SK-N-SH (cell line): ENCODE measurements around the gene BCR. TPM values are rescaled to one million over a fixed set of nuclear protein-coding genes. Genes with fewer than 3 reads are reported as not detected.

Experiments used
- CTCF ChIA-PET: fragments of 300-600, 350-600 bp; formaldehyde crosslinking; extraction: SDS; loops from one replicate; lab custom pipeline; 2021; lab: Yijun Ruan, JAX
- POLR2A ChIA-PET: fragments of 350-600 bp; sonication (Branson Sonifier 250); formaldehyde crosslinking; extraction: SDS; loops from one replicate; lab custom pipeline; 2020; ENCODE audit warnings: antibody characterized with exemption, inconsistent platforms; lab: Yijun Ruan, JAX
- DNase-seq: peaks from one replicate; pipeline ENCODE4 v3.0.0; 2012
- H2AFZ ChIP-seq: fragments of 200-600 bp; sonication (generic); 2 replicates; pipeline ENCODE4 v1.8.1; 2016; ENCODE audit warnings: antibody characterized with exemption, mild to moderate bottlenecking, low read depth
- H3F3A ChIP-seq: fragments of 200-600 bp; sonication (generic); replicated peaks from 2 replicates; pipeline ENCODE3; 2016; ENCODE audit warnings: antibody characterized with exemption, mild to moderate bottlenecking; ENCODE audit not compliant: insufficient read depth
- H3K27ac ChIP-seq, 2 experiments: fragments of 200-500 bp in 1 of 2; fragments of 200-600 bp in 1 of 2; sonication (Bioruptor generic) in 1 of 2; sonication (generic), shearing (Covaris generic) in 1 of 2; 2 replicates each; pipeline versions ENCODE4 v1.5.1 to v1.6.1; 2014 to 2016; ENCODE audit warnings: low read depth in 2 of 2, inconsistent platforms in 1 of 2, low read length in 1 of 2, mild to moderate bottlenecking in 1 of 2, mixed read lengths in 1 of 2
- H3K27me3 ChIP-seq: fragments of 200-600 bp; sonication (generic), shearing (Covaris generic); 2 replicates; pipeline ENCODE4 v1.6.1; 2016; ENCODE audit warnings: mixed run types; ENCODE audit not compliant: insufficient read depth
- H3K36me3 ChIP-seq, 2 experiments: fragments of 200-500 bp in 1 of 2; fragments of 200-600 bp in 1 of 2; sonication (Bioruptor generic) in 1 of 2; sonication (generic) in 1 of 2; replicated peaks in 1 of 2; 2 replicates each; pipeline versions ENCODE3 to v1.5.1; 2014 to 2016; ENCODE audit warnings: low read length in 1 of 2, mild to moderate bottlenecking in 1 of 2; ENCODE audit not compliant: insufficient read depth in 2 of 2, control insufficient read depth in 1 of 2
- H3K4me1 ChIP-seq, 2 experiments: fragments of 200-500 bp in 1 of 2; fragments of 200-600 bp in 1 of 2; sonication (Bioruptor generic) in 1 of 2; sonication (generic), shearing (Covaris generic) in 1 of 2; 2 replicates each; pipeline versions ENCODE4 v1.5.1 to v1.6.1; 2014 to 2016; ENCODE audit warnings: low read depth in 1 of 2, low read length in 1 of 2, mixed run types in 1 of 2; ENCODE audit not compliant: insufficient read depth in 2 of 2, control insufficient read depth in 1 of 2
- H3K4me2 ChIP-seq: fragments of 200-600 bp; sonication (generic), shearing (Covaris generic); 2 replicates; pipeline ENCODE4 v1.6.1; 2017; ENCODE audit warnings: mixed run types
- H3K4me3 ChIP-seq, 2 experiments: fragments of 200-500 bp in 1 of 2; fragments of 200-600 bp in 1 of 2; sonication (Bioruptor generic) in 1 of 2; sonication (generic), shearing (Covaris generic) in 1 of 2; 2 replicates each; pipeline versions ENCODE4 v1.5.1 to v1.8.1; 2014 to 2016; ENCODE audit warnings: low read depth in 2 of 2, inconsistent platforms in 1 of 2, low read length in 1 of 2, mild to moderate bottlenecking in 1 of 2, mixed read lengths in 1 of 2, moderate library complexity in 1 of 2
- H3K79me2 ChIP-seq: fragments of 200-600 bp; sonication (generic); 2 replicates; pipeline ENCODE4 v1.8.1; 2017; ENCODE audit warnings: mild to moderate bottlenecking; ENCODE audit not compliant: insufficient read depth
- H3K9ac ChIP-seq: fragments of 200-600 bp; sonication (generic); 2 replicates; pipeline ENCODE4 v1.6.1; 2017; ENCODE audit warnings: mixed run types
- H3K9me2 ChIP-seq: fragments of 200-600 bp; sonication (generic); 2 replicates; pipeline ENCODE4 v1.6.1; 2017; ENCODE audit warnings: mixed run types
- H3K9me3 ChIP-seq: fragments of 200-600 bp; sonication (generic); 2 replicates; pipeline ENCODE4 v1.6.1; 2017; ENCODE audit warnings: mixed run types, mild to moderate bottlenecking, moderate library complexity
- H4K20me1 ChIP-seq: fragments of 200-600 bp; sonication (generic); 2 replicates; pipeline ENCODE4 v1.6.1; 2017; ENCODE audit warnings: mild to moderate bottlenecking, mixed run types; ENCODE audit not compliant: insufficient read depth
- CHD2 ChIP-seq: fragments of 150-350 bp; IDR thresholded peaks from 2 replicates; pipeline ENCODE4 v1.6.1; 2018; ENCODE audit warnings: low read length; ENCODE audit not compliant: partially characterized antibody
- FOXJ3 ChIP-seq: sonication (generic); formaldehyde crosslinking; IDR thresholded peaks from 2 replicates; pipeline ENCODE4 v1.5.1; 2020; ENCODE audit warnings: mild to moderate bottlenecking, missing genetic modification reagents
- FOXM1 ChIP-seq: IDR thresholded peaks from 2 replicates; pipeline ENCODE4 v1.4.0; 2012; ENCODE audit warnings: low read depth, mild to moderate bottlenecking
- MEF2A ChIP-seq: IDR thresholded peaks from 2 replicates; pipeline ENCODE4 v1.4.0; 2012; ENCODE audit warnings: low read depth, borderline replicate concordance
- POLR2AphosphoS5 ChIP-seq: IDR thresholded peaks from 2 replicates; pipeline ENCODE4 v1.6.1; 2012; ENCODE audit warnings: low read depth, low read length
- SIN3A ChIP-seq: IDR thresholded peaks from 2 replicates; pipeline ENCODE4 v1.6.1; 2012; ENCODE audit warnings: low read depth, mild to moderate bottlenecking, low read length, moderate library complexity, borderline replicate concordance
- TCF12 ChIP-seq: IDR thresholded peaks from 2 replicates; pipeline ENCODE4 v1.4.0; 2012
- WGBS: methylation state at CpG from one replicate; pipeline ENCODE4 v1.1.6; 2017; ENCODE audit warnings: low lambda C conversion rate; 5-methylcytosine and 5-hydroxymethylcytosine counted together
- polyA plus RNA-seq, 3 experiments: library from polyadenylated mRNA; depleted of rRNA; stranded (reverse); fragments of >200 nt; gene quantifications; 2 replicates each; pipeline ENCODE4 v1.2.3, GENCODE V29; 2012
- TF ChIP-seq, protein P1 (sequence below): IDR thresholded peaks from 2 replicates; pipeline ENCODE4; 2012
- TF ChIP-seq, protein P2 (sequence below): IDR thresholded peaks from 2 replicates; pipeline ENCODE4 v1.4.0; 2012; ENCODE audit warnings: low read depth, borderline replicate concordance
- TF ChIP-seq, protein P3 (sequence below): IDR thresholded peaks from 2 replicates; pipeline ENCODE4 v1.6.1; 2012; ENCODE audit warnings: mild to moderate bottlenecking, low read depth, low read length, moderate library complexity
- TF ChIP-seq, protein P4 (sequence below): fragments of 150-350 bp; IDR thresholded peaks from 2 replicates; pipeline ENCODE4 v1.6.1; 2016; ENCODE audit warnings: mild to moderate bottlenecking, low read depth, low read length
- TF ChIP-seq, protein P5 (sequence below): IDR thresholded peaks from 2 replicates; pipeline ENCODE4 v1.4.0; 2012; ENCODE audit warnings: low read depth

Gene BCR
- polyA plus RNA-seq, 1 of the 3 experiments (the other 2 are of a cell fraction): 50.9 TPM

DNA sequence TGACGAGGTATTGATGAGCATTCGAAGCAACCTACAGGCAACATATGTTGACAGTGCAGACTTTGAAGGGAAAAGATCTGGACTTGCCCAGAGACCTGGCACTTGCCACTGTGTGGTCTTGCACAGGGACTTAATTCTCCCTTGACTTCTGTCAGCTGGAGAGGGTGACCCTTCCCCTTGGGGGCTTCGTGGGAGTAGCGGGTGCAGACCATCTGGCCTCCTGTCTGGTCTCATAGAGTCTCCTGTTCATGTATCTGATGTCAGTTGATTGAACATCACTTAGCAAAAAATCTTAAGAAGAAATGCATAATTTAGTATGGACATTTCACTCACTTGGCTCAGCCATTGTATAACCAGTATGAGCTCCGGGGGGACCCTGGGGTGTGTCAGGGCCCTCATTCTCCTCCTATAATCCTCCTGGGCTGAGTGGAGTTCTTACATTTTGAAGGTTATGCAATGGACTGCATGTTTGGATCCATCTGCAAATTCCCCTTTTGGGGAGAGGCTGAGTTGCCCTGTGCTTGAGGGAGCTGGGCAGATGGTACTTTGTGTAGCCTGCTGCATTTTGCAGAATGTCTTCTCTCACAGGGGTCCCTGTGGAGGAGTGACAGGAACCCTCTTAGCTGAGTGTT lies 13.0 kb downstream of the BCR start:
- WGBS: 94% methylated on average over 5 of the region's 5 CpGs
- no peaks in the 10 kb centered on the region for H3F3A ChIP-seq
- TF ChIP-seq, protein P1, sequence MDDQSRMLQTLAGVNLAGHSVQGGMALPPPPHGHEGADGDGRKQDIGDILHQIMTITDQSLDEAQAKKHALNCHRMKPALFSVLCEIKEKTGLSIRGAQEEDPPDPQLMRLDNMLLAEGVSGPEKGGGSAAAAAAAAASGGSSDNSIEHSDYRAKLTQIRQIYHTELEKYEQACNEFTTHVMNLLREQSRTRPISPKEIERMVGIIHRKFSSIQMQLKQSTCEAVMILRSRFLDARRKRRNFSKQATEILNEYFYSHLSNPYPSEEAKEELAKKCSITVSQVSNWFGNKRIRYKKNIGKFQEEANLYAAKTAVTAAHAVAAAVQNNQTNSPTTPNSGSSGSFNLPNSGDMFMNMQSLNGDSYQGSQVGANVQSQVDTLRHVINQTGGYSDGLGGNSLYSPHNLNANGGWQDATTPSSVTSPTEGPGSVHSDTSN: no peak
- no peak for TF ChIP-seq CHD2
- no peak for TF ChIP-seq SIN3A
- TF ChIP-seq, protein P2, sequence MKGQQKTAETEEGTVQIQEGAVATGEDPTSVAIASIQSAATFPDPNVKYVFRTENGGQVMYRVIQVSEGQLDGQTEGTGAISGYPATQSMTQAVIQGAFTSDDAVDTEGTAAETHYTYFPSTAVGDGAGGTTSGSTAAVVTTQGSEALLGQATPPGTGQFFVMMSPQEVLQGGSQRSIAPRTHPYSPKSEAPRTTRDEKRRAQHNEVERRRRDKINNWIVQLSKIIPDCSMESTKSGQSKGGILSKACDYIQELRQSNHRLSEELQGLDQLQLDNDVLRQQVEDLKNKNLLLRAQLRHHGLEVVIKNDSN: no peak
- TF ChIP-seq FOXJ3 (CRISPR knock-in tag): no peak
- TF ChIP-seq, protein P3, sequence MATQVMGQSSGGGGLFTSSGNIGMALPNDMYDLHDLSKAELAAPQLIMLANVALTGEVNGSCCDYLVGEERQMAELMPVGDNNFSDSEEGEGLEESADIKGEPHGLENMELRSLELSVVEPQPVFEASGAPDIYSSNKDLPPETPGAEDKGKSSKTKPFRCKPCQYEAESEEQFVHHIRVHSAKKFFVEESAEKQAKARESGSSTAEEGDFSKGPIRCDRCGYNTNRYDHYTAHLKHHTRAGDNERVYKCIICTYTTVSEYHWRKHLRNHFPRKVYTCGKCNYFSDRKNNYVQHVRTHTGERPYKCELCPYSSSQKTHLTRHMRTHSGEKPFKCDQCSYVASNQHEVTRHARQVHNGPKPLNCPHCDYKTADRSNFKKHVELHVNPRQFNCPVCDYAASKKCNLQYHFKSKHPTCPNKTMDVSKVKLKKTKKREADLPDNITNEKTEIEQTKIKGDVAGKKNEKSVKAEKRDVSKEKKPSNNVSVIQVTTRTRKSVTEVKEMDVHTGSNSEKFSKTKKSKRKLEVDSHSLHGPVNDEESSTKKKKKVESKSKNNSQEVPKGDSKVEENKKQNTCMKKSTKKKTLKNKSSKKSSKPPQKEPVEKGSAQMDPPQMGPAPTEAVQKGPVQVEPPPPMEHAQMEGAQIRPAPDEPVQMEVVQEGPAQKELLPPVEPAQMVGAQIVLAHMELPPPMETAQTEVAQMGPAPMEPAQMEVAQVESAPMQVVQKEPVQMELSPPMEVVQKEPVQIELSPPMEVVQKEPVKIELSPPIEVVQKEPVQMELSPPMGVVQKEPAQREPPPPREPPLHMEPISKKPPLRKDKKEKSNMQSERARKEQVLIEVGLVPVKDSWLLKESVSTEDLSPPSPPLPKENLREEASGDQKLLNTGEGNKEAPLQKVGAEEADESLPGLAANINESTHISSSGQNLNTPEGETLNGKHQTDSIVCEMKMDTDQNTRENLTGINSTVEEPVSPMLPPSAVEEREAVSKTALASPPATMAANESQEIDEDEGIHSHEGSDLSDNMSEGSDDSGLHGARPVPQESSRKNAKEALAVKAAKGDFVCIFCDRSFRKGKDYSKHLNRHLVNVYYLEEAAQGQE: no peak
- TF ChIP-seq FOXM1: no peak
- TF ChIP-seq TCF12: no peak
- TF ChIP-seq POLR2AphosphoS5: no peak
- TF ChIP-seq MEF2A: no peak
- TF ChIP-seq, protein P4, sequence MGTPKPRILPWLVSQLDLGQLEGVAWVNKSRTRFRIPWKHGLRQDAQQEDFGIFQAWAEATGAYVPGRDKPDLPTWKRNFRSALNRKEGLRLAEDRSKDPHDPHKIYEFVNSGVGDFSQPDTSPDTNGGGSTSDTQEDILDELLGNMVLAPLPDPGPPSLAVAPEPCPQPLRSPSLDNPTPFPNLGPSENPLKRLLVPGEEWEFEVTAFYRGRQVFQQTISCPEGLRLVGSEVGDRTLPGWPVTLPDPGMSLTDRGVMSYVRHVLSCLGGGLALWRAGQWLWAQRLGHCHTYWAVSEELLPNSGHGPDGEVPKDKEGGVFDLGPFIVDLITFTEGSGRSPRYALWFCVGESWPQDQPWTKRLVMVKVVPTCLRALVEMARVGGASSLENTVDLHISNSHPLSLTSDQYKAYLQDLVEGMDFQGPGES: no peak
- TF ChIP-seq, protein P5, sequence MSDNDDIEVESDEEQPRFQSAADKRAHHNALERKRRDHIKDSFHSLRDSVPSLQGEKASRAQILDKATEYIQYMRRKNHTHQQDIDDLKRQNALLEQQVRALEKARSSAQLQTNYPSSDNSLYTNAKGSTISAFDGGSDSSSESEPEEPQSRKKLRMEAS: no peak
- no peaks in the 10 kb centered on the region for H3K27me3 ChIP-seq
- CTCF ChIA-PET: interaction anchor here (0.8 to 1.8 kb wide), 3 partner anchors 11 to 50 kb away, joined by 3 to 5 read pairs (median 3); partner anchors contain the start of gene BCR
- no peaks in the 10 kb centered on the region for H3K9me3 ChIP-seq
- H3K9ac ChIP-seq: no peak overlapping the region
- H3K4me3 ChIP-seq: no peak overlapping the region
- no peak overlapping the region for H3K4me2 ChIP-seq
- H2AFZ ChIP-seq: no peak overlapping the region
- no peak overlapping the region for H3K27ac ChIP-seq
- H3K9me2 ChIP-seq: no peaks in the 10 kb centered on the region
- peaks cover 63% of the 10 kb centered on the region for H4K20me1 ChIP-seq
- peaks cover 88% of the 10 kb centered on the region for H3K79me2 ChIP-seq
- peaks cover 0 to 4% of the 10 kb centered on the region in 2 experiments for H3K36me3 ChIP-seq
- POLR2A ChIA-PET: no interaction called here
- peaks cover 0 to 23% of the 10 kb centered on the region in 2 experiments; a peak in 1 of 4 replicates for H3K4me1 ChIP-seq
- no peak for DNase-seq
